ENCODE results near the gene ZNF497.
"Not testable (repeated sequence)": the region's sequence is repeated elsewhere in the genome, so short reads cannot be mapped to it uniquely, and the experiment has no call there.

ZNF497 gene

DNA sequence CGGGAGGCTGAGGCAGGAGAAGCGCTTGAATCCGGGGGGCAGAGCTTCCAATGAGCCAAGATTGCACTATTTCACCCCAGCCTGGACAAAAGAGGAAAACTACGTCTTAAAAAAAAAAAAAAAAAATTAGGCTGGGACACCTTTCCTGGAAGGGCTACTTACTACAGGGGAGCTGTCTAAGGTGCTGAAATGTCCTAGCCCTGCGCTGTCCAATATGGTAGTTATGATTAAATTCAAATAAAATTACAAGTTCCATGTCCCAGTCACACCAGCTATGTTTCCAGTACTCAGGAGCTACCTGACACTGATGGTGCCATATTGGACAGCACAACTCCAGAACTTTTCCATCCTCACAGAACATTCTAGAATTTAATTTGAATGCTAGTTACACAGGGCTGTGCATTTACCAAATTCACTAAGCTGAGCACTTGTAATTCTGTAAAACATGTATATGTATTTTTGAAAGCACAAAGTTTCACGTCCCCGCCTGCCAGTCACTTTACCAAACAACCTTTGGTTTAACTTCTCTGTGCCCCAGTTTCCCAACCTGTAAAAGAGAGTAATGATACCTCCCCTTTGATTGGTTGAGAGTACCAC lies 45.0 kb downstream of the ZNF497 start:
- Histone ChIP-seq H3K79me1 (replicated peaks; ENCODE audit: low read length, poor library complexity, severe bottlenecking) (peaks cover 27% of the 10 kb centered on the region), H3K9ac (ENCODE audit: low read length) (no peak overlapping the region), H3K27ac (ENCODE audit: low read length, poor library complexity, severe bottlenecking) (no peak overlapping the region), H3K36me3 (ENCODE audit: control insufficient read depth in 1 of 2, insufficient read depth in 2 of 2, low read depth in 1 of 2, low read length in 2 of 2) (peaks cover 37 to 60% of the 10 kb centered on the region in 2 experiments), H2BK15ac (ENCODE audit: low read depth, poor library complexity, severe bottlenecking) (no peak overlapping the region), H2BK120ac (ENCODE audit: low read depth, low read length) (no peak overlapping the region), H2AK5ac (ENCODE audit: low read length, severe bottlenecking) (no peak overlapping the region), H4K91ac (ENCODE audit: low read length) (no peak overlapping the region), H2AFZ (ENCODE audit: low read depth, low read length) (no peak overlapping the region), H3K27me3 (ENCODE audit: control insufficient read depth in 1 of 2, insufficient read depth in 1 of 2, low read length in 2 of 2) (no peaks in the 10 kb centered on the region), H3K18ac (ENCODE audit: low read depth in 1 of 2, low read length in 2 of 2) (no peak overlapping the region), H2BK12ac (ENCODE audit: low read length in 2 of 2) (no peak overlapping the region), H3K4me2 (ENCODE audit: low read length, poor library complexity, severe bottlenecking) (no peak overlapping the region), H3K23ac (ENCODE audit: low read length in 2 of 2) (no peak overlapping the region), H3K4ac (ENCODE audit: low read depth in 1 of 2, low read length in 2 of 2) (no peak overlapping the region), H3K4me3 (ENCODE audit: insufficient read depth in 1 of 2, low read depth in 1 of 2, low read length in 2 of 2) (no peak overlapping the region), H3K9me3 (ENCODE audit: control insufficient read depth, low read length) (no peaks in the 10 kb centered on the region), H3K4me1 (ENCODE audit: control insufficient read depth, insufficient read depth, low read depth, low read length) (no peaks in the 10 kb centered on the region), H2BK5ac (ENCODE audit: low read depth, low read length, poor library complexity, severe bottlenecking) (no peak overlapping the region), H3K14ac (ENCODE audit: low read length in 2 of 2) (no peak overlapping the region), H4K8ac (ENCODE audit: low read length) (no peak overlapping the region)
- WGBS: 86% methylated on average over 5 of the region's 7 CpGs
- DNase-seq: peak; percentile 46

DNA sequence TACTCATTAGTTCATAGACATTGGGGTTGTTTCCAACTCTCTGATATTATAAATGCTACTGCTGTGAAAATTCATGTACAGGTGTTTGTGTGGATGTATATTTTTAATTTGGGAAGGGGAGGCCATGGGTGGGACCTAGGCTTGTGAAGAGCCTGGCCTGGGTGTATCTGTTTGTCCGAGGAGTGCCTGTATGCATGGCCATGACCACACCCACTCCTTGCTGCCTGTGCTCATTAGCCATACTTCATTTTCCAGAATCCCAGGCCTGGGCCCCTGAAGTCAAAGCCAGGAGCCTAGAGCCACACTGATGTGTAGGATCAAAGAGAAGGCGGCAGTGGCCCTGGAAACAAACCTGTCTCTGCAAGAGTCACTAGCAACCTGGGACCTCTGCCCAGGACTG lies 47.0 kb downstream of the ZNF497 start:
- Histone ChIP-seq H3K4ac (ENCODE audit: low read depth in 1 of 2, low read length in 2 of 2) (no peak overlapping the region), H2BK120ac (ENCODE audit: low read depth, low read length) (no peak overlapping the region), H3K23ac (ENCODE audit: low read length in 2 of 2) (no peak overlapping the region), H3K36me3 (ENCODE audit: control insufficient read depth in 1 of 2, insufficient read depth in 2 of 2, low read depth in 1 of 2, low read length in 2 of 2) (peaks cover 54 to 62% of the 10 kb centered on the region in 2 experiments), H3K27me3 (ENCODE audit: control insufficient read depth in 1 of 2, insufficient read depth in 1 of 2, low read length in 2 of 2) (no peaks in the 10 kb centered on the region), H2AK5ac (ENCODE audit: low read length, severe bottlenecking) (no peak overlapping the region), H4K91ac (ENCODE audit: low read length) (no peak overlapping the region), H2BK12ac (ENCODE audit: low read length in 2 of 2) (no peak overlapping the region), H3K4me3 (ENCODE audit: insufficient read depth in 1 of 2, low read depth in 1 of 2, low read length in 2 of 2) (no peak overlapping the region), H3K18ac (ENCODE audit: low read depth in 1 of 2, low read length in 2 of 2) (no peak overlapping the region), H2BK5ac (ENCODE audit: low read depth, low read length, poor library complexity, severe bottlenecking) (no peak overlapping the region), H3K4me1 (ENCODE audit: control insufficient read depth, insufficient read depth, low read depth, low read length) (no peaks in the 10 kb centered on the region), H3K9ac (ENCODE audit: low read length) (no peak overlapping the region), H2AFZ (ENCODE audit: low read depth, low read length) (no peak overlapping the region), H3K4me2 (ENCODE audit: low read length, poor library complexity, severe bottlenecking) (no peak overlapping the region), H2BK15ac (ENCODE audit: low read depth, poor library complexity, severe bottlenecking) (no peak overlapping the region), H4K8ac (ENCODE audit: low read length) (no peak overlapping the region), H3K9me3 (ENCODE audit: control insufficient read depth, low read length) (no peaks in the 10 kb centered on the region), H3K14ac (ENCODE audit: low read length in 2 of 2) (no peak overlapping the region), H3K79me1 (replicated peaks; ENCODE audit: low read length, poor library complexity, severe bottlenecking) (peaks cover 36% of the 10 kb centered on the region), H3K27ac (ENCODE audit: low read length, poor library complexity, severe bottlenecking) (no peak overlapping the region)
- 97% methylated on average over 2 of the region's 2 CpGs for WGBS
- DNase-seq: no peak

DNA sequence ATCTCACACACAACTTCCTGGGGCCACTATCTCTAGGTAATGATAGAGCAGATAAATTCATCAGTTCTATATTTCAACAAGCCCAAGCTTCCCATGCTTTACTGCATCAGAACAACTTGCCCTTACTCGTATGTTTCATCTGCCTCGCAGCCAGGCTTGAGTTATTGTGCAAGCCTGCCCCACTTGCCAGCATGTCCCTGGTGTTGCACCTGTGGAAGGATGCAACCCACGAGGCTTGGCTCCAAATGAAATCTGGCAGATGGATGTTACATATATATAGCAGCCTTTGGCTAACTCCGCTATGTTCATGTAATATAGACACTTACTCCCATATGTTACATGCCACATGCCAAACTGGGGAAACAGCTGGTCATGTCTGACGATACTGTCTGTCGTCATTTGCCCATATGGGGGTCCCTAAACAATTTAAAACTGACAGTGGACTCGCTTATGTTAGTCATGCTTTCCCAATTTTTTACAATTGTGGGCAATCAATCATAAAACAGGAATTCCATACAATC lies 51.1 kb downstream of the ZNF497 start:
- Histone ChIP-seq H3K9ac (ENCODE audit: low read length) (no peak overlapping the region), H2AFZ (ENCODE audit: low read depth, low read length) (no peak overlapping the region), H3K27me3 (ENCODE audit: control insufficient read depth in 1 of 2, insufficient read depth in 1 of 2, low read length in 2 of 2) (no peaks in the 10 kb centered on the region), H3K4ac (ENCODE audit: low read depth in 1 of 2, low read length in 2 of 2) (no peak overlapping the region), H3K23ac (ENCODE audit: low read length in 2 of 2) (no peak overlapping the region), H2AK5ac (ENCODE audit: low read length, severe bottlenecking) (no peak overlapping the region), H3K36me3 (ENCODE audit: control insufficient read depth in 1 of 2, insufficient read depth in 2 of 2, low read depth in 1 of 2, low read length in 2 of 2) (peaks cover 54 to 86% of the 10 kb centered on the region in 2 experiments), H4K8ac (ENCODE audit: low read length) (no peak overlapping the region), H3K4me2 (ENCODE audit: low read length, poor library complexity, severe bottlenecking) (no peak overlapping the region), H3K4me3 (ENCODE audit: insufficient read depth in 1 of 2, low read depth in 1 of 2, low read length in 2 of 2) (no peak overlapping the region), H2BK15ac (ENCODE audit: low read depth, poor library complexity, severe bottlenecking) (no peak overlapping the region), H4K91ac (ENCODE audit: low read length) (no peak overlapping the region), H3K14ac (ENCODE audit: low read length in 2 of 2) (no peak overlapping the region), H3K27ac (ENCODE audit: low read length, poor library complexity, severe bottlenecking) (no peak overlapping the region), H2BK5ac (ENCODE audit: low read depth, low read length, poor library complexity, severe bottlenecking) (no peak overlapping the region), H3K18ac (ENCODE audit: low read depth in 1 of 2, low read length in 2 of 2) (no peak overlapping the region), H3K79me1 (replicated peaks; ENCODE audit: low read length, poor library complexity, severe bottlenecking) (peaks cover 41% of the 10 kb centered on the region), H3K4me1 (ENCODE audit: control insufficient read depth, insufficient read depth, low read depth, low read length) (peaks cover 1% of the 10 kb centered on the region), H3K9me3 (ENCODE audit: control insufficient read depth, low read length) (no peaks in the 10 kb centered on the region), H2BK12ac (ENCODE audit: low read length in 2 of 2) (no peak overlapping the region), H2BK120ac (ENCODE audit: low read depth, low read length) (no peak overlapping the region)
- 97% methylated on average over 7 of the region's 7 CpGs for WGBS
- DNase-seq: no peak

DNA sequence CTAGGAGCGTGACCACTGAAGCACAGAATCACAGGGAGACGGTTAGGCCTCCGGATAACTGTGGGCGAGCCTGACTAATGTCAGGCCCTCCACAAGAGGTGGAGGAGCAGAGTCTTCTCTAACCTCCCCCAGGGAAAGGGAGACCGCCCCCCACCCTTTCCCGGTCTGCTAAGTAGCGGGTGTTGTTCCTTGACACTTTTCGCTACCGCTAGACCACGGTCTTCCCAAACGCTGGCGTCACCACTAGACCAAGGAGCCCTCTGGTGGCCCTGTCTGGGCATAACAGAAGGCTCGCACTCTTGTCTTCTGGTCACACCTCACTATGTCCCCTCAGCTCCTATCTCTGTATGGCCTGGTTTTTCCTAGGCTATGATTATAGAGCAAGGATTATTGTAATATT lies 51.9 kb downstream of the ZNF497 start:
- not testable (repeated sequence) for H3K4me1 ChIP-seq (ENCODE audit: control insufficient read depth, insufficient read depth, low read depth, low read length); H2BK15ac ChIP-seq (ENCODE audit: low read depth, poor library complexity, severe bottlenecking); H4K91ac ChIP-seq (ENCODE audit: low read length); H3K27me3 ChIP-seq (ENCODE audit: control insufficient read depth in 1 of 2, insufficient read depth in 1 of 2, low read length in 2 of 2); H4K8ac ChIP-seq (ENCODE audit: low read length); H2BK120ac ChIP-seq (ENCODE audit: low read depth, low read length); H3K9me3 ChIP-seq (ENCODE audit: control insufficient read depth, low read length); H3K18ac ChIP-seq (ENCODE audit: low read depth in 1 of 2, low read length in 2 of 2); H3K4ac ChIP-seq (ENCODE audit: low read depth in 1 of 2, low read length in 2 of 2); H2BK5ac ChIP-seq (ENCODE audit: low read depth, low read length, poor library complexity, severe bottlenecking); H2BK12ac ChIP-seq (ENCODE audit: low read length in 2 of 2); H3K27ac ChIP-seq (ENCODE audit: low read length, poor library complexity, severe bottlenecking); H2AK5ac ChIP-seq (ENCODE audit: low read length, severe bottlenecking); H3K4me3 ChIP-seq (ENCODE audit: insufficient read depth in 1 of 2, low read depth in 1 of 2, low read length in 2 of 2); H3K4me2 ChIP-seq (ENCODE audit: low read length, poor library complexity, severe bottlenecking); H3K9ac ChIP-seq (ENCODE audit: low read length); H2AFZ ChIP-seq (ENCODE audit: low read depth, low read length); H3K14ac ChIP-seq (ENCODE audit: low read length in 2 of 2); H3K23ac ChIP-seq (ENCODE audit: low read length in 2 of 2)
- 81% methylated on average over 10 of the region's 13 CpGs for WGBS
- Histone ChIP-seq H3K36me3 (ENCODE audit: control insufficient read depth in 1 of 2, insufficient read depth in 2 of 2, low read depth in 1 of 2, low read length in 2 of 2) (peaks cover 48 to 81% of the 10 kb centered on the region in 2 experiments), H3K79me1 (replicated peaks; ENCODE audit: low read length, poor library complexity, severe bottlenecking) (peaks cover 45% of the 10 kb centered on the region)
- DNase-seq: peak; percentile 11

Data from mesenchymal stem cell (in vitro differentiated cells and primary cell).